Measurements from ENCODE around the gene PCDHGA1.
"Not testable (repeated sequence)": the region's sequence is repeated elsewhere in the genome, so short reads cannot be mapped to it uniquely, and the experiment has no call there.

The PCDHGA1 gene

GRCh38 chr5:141412854-141413539 is 82.7 kb downstream of the PCDHGA1 start, which contains the start of gene PCDHGA10:
PCDHGA10 (plus strand) TSS chr5:141412987; CDS start chr5:141413176, 189 bp downstream.
- no peak for DNase-seq (ENCODE audit: low spot score)

- no peak for DNase-seq (ENCODE audit: low spot score)
Observed at GRCh38 chr5:141413540-141414069, 83.3 kb downstream of the PCDHGA1 start.

DNA sequence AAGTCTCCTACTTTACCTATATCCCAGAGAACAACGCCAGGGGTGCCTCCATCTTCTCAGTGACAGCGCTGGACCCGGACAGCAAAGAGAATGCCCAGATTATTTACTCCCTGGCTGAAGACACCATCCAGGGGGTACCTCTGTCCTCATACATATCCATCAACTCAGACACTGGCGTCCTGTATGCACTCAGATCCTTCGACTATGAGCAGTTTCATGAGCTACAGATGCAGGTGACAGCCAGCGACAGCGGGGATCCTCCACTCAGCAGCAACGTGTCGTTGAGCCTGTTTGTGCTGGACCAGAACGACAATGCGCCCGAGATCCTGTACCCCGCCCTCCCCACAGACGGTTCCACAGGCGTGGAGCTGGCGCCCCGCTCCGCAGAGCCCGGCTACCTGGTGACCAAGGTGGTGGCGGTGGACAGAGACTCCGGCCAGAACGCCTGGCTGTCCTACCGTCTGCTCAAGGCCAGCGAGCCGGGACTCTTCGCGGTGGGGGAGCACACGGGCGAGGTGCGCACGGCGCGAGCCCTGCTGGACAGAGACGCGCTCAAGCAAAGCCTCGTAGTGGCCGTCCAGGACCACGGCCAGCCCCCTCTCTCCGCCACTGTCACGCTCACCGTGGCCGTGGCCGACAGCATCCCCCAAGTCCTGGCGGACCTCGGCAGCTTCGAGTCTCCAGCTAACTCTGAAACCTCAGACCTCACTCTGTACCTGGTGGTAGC is 84.4 kb downstream of the PCDHGA1 start:
- not testable (repeated sequence) for DNase-seq (ENCODE audit: low spot score)

GRCh38 chr5:141415275-141415618 is 84.9 kb downstream of the PCDHGA1 start:
- not testable (repeated sequence) for DNase-seq (ENCODE audit: low spot score)

GRCh38 chr5:141417494-141418172 is 87.3 kb downstream of the PCDHGA1 start, which contains the start of gene PCDHGB7:
PCDHGB7 (plus strand) TSS chr5:141417677; CDS start chr5:141417860, 183 bp downstream.
- not testable (repeated sequence) for DNase-seq (ENCODE audit: low spot score)

DNA sequence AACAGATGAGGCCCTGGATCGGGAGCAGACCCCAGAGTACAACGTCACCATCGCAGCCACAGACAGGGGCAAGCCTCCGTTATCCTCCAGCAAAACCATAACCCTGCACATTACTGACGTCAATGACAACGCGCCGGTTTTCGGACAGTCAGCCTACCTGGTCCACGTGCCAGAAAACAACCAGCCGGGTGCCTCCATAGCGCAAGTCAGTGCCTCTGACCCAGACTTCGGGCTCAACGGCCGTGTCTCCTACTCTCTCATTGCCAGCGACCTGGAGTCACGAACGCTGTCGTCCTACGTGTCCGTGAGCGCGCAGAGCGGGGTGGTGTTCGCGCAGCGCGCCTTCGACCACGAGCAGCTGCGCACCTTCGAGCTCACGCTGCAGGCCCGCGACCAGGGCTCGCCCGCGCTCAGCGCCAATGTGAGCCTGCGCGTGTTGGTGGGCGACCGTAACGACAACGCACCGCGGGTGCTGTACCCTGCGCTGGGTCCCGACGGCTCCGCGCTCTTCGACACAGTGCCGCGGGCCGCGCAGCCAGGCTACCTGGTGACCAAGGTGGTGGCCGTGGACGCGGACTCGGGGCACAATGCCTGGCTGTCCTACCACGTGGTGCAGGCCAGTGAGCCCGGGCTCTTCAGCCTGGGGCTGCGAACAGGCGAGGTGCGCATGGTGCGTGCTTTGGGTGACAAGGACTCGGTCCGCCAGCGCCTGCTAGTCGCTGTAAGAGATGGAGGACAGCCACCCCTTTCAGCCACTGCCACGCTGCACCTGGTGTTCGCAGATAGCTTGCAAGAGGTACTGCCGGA is 89.0 kb downstream of the PCDHGA1 start:
- no peak for DNase-seq (ENCODE audit: low spot score)

- DNase-seq (ENCODE audit: low spot score) = no peak
Observed at GRCh38 chr5:141420855-141421488, 90.7 kb downstream of the PCDHGA1 start, which contains the start of gene PCDHGA11. PCDHGA11 (plus strand) TSS chr5:141421051; CDS start chr5:141421228, 177 bp downstream.

- DNase-seq (ENCODE audit: low spot score) = no peak
Observed at GRCh38 chr5:141421489-141421855, 91.2 kb downstream of the PCDHGA1 start.

GRCh38 chr5:141422742-141423291 is 92.5 kb downstream of the PCDHGA1 start:
- DNase-seq (ENCODE audit: low spot score) = no peak

DNA sequence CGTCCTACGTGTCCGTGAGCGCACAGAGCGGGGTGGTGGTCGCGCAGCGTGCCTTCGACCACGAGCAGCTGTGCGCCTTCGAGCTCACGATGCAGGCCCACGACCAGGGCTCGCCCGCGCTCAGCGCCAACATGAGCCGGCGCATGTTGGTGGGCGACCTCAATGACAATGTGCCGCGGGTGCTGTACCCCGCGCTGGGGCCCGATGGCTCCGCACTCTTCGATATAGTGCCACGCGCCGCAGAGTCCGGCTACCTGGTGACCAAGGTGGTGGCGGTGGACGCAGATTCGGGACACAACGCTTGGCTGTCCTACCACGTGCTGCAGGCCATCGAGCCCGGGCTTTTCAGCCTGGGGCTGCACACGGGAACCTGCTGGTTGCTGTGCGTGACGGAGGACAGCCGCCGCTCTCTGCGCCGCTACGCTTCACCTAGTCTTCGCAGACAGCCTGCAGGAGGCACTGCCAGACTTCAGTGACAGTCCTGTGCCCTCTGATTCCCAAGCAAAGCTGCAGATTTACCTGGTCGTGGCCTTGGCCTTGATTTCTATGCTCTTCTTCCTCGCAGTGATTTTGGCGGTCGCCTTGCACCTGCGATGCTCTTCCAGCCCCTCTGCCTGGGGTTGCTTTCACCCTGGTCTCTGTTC is 97.6 kb downstream of the PCDHGA1 start:
- no peak for DNase-seq (ENCODE audit: low spot score)

- DNase-seq (ENCODE audit: low spot score) = no peak
Observed at GRCh38 chr5:141430332-141431113, 100.2 kb downstream of the PCDHGA1 start, which contains the start of gene PCDHGA12. PCDHGA12 (plus strand) TSS chr5:141430507; CDS start chr5:141430760, 253 bp downstream.

DNA sequence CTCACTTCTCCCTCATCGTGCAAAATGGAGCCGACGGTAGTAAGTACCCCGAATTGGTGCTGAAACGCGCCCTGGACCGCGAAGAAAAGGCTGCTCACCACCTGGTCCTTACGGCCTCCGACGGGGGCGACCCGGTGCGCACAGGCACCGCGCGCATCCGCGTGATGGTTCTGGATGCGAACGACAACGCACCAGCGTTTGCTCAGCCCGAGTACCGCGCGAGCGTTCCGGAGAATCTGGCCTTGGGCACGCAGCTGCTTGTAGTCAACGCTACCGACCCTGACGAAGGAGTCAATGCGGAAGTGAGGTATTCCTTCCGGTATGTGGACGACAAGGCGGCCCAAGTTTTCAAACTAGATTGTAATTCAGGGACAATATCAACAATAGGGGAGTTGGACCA is 101.0 kb downstream of the PCDHGA1 start:
- DNase-seq (ENCODE audit: low spot score) = no peak

DNA sequence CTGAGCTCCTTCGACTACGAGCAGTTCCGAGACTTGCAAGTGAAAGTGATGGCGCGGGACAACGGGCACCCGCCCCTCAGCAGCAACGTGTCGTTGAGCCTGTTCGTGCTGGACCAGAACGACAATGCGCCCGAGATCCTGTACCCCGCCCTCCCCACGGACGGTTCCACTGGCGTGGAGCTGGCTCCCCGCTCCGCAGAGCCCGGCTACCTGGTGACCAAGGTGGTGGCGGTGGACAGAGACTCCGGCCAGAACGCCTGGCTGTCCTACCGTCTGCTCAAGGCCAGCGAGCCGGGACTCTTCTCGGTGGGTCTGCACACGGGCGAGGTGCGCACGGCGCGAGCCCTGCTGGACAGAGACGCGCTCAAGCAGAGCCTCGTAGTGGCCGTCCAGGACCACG is 102.0 kb downstream of the PCDHGA1 start:
- not testable (repeated sequence) for DNase-seq (ENCODE audit: low spot score)

DNA sequence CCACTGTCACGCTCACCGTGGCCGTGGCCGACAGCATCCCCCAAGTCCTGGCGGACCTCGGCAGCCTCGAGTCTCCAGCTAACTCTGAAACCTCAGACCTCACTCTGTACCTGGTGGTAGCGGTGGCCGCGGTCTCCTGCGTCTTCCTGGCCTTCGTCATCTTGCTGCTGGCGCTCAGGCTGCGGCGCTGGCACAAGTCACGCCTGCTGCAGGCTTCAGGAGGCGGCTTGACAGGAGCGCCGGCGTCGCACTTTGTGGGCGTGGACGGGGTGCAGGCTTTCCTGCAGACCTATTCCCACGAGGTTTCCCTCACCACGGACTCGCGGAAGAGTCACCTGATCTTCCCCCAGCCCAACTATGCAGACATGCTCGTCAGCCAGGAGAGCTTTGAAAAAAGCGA is 102.4 kb downstream of the PCDHGA1 start:
- not testable (repeated sequence) for DNase-seq (ENCODE audit: low spot score)

DNA sequence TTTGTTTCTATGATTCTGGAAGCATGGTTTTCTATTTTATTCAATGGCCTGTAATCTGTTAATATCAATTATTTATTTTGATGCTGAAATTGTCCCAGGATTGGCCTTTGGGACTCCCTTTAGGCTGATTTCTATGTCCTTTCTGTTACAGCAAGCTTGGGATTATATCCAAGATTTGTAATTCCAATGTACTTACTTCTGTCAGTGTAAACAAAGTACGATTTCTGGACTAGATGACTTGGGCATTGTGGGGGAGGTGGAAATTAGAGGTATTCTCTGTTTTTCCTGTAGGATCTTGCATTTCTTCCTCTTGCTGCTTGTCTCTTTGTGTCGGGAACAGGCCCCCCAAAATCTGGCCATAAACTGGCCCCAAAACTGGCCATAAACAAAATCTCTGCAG is 103.7 kb downstream of the PCDHGA1 start:
- DNase-seq (ENCODE audit: low spot score) = no peak

GRCh38 chr5:141437221-141437620 is 106.9 kb downstream of the PCDHGA1 start:
- no peak for DNase-seq (ENCODE audit: low spot score)

- no peak for DNase-seq (ENCODE audit: low spot score)
Observed at GRCh38 chr5:141439411-141440141, 109.3 kb downstream of the PCDHGA1 start.

DNA sequence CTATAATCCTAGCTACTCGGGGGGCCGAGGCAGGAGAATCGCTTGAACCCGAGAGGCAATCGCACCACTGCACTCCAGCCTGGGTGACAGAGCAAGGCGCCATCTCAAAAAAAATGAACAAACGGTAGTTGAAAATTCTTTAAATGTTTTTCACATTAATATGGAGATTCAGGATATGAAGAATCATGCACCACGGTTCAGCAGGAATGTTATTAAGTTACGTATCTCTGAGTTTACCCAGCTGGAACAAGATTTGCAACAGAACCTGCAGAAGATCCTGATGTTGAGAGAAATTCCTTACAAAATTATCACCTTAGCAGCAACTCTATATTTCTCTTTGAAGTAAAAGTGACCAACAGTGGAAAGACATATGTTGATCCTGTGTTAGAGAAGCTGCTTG is 110.0 kb downstream of the PCDHGA1 start:
- no peak for DNase-seq (ENCODE audit: low spot score)

All from left forelimb (tissue), 1 donor.